Activated effector memory CD4-positive, alpha-beta T cell treated with Interleukin-2 at 50 U/mL for 16 hours (primary cell): Measurements from ENCODE around the gene AMH.

Source experiments
- DNase-seq: peaks from one replicate; pipeline ENCODE4 v3.0.0-alpha.2; 2020

The AMH gene

GRCh38 chr19:2251106-2252054 is 2.3 kb downstream of the AMH start:
- DNase-seq = no peak

GRCh38 chr19:2252055-2252796 is 3.1 kb downstream of the AMH start:
- no peak for DNase-seq

GRCh38 chr19:2252797-2253105 is 3.6 kb downstream of the AMH start:
- DNase-seq = no peak

- peak; percentile 43 for DNase-seq
These were observed 4.3 kb downstream of the AMH start for GRCh38 chr19:2253106-2254063.

GRCh38 chr19:2254064-2254872 is 5.1 kb downstream of the AMH start:
- DNase-seq = no peak

GRCh38 chr19:2255112-2255845 is 6.2 kb downstream of the AMH start:
- DNase-seq = no peak

- DNase-seq = no peak
These were observed 7.0 kb downstream of the AMH start, which contains the start of gene JSRP1 for GRCh38 chr19:2255982-2256685. Gene JSRP1 (minus strand): TSS chr19:2256417. CDS start chr19:2255314, 1,103 bp downstream.

GRCh38 chr19:2259336-2259735 is 10.2 kb downstream of the AMH start:
- no peak for DNase-seq

GRCh38 chr19:2260341-2260805 is 11.2 kb downstream of the AMH start:
- DNase-seq = no peak

GRCh38 chr19:2261438-2262172 is 12.5 kb downstream of the AMH start:
- peak; percentile 42 for DNase-seq

GRCh38 chr19:2266183-2266993 is 17.3 kb downstream of the AMH start:
- DNase-seq = no peak

- DNase-seq = no peak
These were observed 19.3 kb downstream of the AMH start for GRCh38 chr19:2268480-2268830.

GRCh38 chr19:2268861-2269243 is 19.7 kb downstream of the AMH start:
- DNase-seq = no peak

GRCh38 chr19:2269244-2270156 is 20.4 kb downstream of the AMH start:
- peak; percentile 99 for DNase-seq

- no peak for DNase-seq
These were observed 21.0 kb downstream of the AMH start for GRCh38 chr19:2270157-2270422.

- peak; percentile 57 for DNase-seq
These were observed 21.5 kb downstream of the AMH start for GRCh38 chr19:2270423-2271233.
